ENCODE data around the gene PDZK1IP1.
"Not testable (repeated sequence)": the region's sequence is repeated elsewhere in the genome, so short reads cannot be mapped to it uniquely, and the experiment has no call there.

The PDZK1IP1 gene

GRCh38 chr1:47193496-47193895, 3.7 kb upstream of the PDZK1IP1 start:
- not testable (repeated sequence) for DNase-seq

DNA sequence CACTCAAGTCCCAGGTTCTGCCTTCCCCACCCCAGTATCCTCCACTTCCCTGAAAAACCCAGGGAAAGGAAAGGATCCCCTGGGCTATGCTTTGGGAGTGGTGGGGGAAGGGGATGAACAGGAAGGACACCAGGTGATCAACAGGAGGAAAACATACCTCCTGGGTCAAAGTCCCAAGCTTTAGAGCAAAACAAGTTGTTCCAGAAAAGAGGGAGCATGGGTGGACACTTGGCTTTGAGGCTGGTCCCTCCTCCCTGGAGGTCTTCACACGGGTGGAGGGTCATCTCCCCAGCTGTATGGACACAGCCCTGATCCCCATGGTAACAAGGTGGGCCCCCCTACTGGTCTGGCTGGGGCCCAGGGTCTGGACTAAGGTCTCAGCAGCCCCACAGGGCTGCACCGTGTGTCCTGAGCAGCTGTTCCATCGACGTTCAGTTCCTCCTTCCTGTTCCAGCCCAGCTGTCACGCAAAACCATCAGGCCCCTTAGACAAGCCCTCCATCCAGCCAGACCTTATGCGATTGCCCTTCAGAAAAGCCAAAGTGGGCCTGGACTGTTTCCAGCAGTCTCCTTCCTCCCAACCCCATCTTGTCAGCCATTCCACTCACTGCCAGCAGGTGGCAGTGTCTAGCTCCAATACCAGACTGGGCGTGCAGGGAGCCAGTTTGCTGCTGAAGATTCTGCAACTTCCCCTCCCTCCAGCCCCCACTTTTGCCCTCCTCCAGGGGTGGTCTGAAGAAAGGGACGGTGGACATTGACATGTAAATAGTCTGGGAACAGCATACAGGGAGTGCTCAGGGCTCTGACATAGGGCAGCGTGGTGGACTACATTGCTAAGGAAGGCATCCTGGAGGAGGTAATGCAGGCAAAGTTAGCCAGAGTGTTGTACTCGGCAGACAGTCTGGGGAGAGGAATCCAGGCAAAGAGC, 2.9 kb upstream of the PDZK1IP1 start:
- peak; percentile 28 to 41 for DNase-seq

DNA sequence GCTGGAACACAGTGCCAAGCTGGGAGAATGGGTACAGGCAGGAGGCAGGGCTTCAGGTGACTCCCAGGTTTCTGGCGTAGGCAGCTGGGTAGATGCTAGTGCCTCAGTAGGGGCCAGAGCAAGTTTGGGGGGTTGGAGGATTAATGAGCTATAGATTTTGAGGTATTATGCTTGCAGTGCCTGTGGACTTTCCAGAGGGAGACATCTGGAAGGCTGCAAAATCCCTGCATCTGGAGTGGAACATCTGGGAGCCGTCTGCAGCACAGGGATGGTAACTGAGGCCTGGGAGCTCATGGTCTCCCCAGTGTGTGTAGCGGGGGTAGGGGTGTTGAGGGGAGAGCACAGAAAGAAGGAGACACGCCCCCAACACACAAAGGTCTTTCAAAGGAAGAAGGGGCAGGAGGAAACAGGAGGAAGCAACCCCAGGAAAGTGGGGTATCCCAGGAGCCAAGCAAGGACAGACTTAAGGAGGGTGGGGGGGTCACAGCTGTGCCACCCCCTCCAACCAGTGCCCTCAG, 2.2 kb upstream of the PDZK1IP1 start:
- no peak for DNase-seq

- no peak for DNase-seq
These were observed 1.0 kb upstream of the PDZK1IP1 start for GRCh38 chr1:47190857-47191256.

GRCh38 chr1:47190509-47190855, 646 bp upstream of the PDZK1IP1 start:
- no peak for DNase-seq

GRCh38 chr1:47188791-47189785, 748 bp downstream of the PDZK1IP1 start:
- no peak for DNase-seq

DNA sequence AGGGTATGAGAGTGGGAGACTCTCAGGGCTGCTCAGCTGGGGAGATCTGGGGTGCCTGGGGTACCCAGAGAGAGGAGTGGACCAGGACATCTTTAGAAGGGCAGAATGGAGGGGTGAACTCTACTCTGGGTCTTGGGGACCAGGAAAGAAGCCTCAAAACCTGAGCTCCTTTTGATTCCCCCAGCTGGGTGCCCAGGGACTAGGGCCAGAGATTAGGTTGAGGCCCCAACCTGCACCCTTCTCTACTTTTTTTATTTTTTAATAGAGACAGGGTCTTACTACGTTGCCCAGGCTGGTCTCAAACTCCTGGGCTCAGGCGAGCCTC, 1.9 kb downstream of the PDZK1IP1 start:
- DNase-seq = no peak

GRCh38 chr1:47187231-47187925, 2.5 kb downstream of the PDZK1IP1 start:
- DNase-seq = no peak

- DNase-seq = no peak
These were observed 3.3 kb downstream of the PDZK1IP1 start for GRCh38 chr1:47186267-47187185.

DNA sequence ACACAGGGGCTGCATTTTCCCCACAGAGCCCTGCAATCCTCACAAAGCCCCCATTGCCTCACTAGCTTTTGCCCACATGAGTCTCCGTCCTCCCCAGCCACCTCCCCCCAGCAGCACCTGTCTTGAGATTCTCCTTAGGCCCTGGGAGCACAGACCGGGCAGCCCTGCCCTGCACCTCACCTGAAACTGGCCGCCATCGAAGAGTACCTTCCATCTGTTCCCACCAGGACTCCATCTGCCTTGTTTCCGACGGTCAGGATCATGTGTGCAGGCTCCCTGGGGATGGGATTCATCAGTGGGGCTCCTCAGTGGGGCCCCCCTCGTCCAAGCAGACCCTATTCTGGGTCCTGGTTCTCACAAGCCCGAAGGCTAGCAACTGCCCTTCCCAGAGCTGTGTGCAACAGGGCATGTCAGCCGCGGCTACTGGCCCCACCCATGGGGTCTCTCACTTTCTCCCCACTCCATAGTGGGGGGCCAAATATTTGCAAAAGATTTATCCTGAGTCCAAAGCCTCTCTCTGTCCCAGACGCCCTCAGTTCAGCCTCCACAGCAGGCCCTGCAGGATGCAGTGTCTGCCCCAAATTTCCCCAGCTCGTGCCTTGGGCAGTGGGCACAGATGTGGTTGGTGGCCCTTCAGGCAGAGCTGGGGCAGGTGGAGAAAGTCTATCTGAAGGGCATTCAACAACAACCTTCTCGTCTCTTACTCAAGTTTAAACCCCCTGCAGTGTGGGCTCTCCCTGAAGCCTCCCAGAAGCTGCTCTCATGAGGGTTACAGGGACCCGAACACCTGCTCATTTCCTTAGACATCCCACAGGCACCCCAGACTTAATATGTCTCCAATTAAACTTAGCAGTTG, 4.8 kb downstream of the PDZK1IP1 start:
- DNase-seq = no peak

- no peak for DNase-seq
These were observed 5.6 kb downstream of the PDZK1IP1 start for GRCh38 chr1:47184090-47184821.

GRCh38 chr1:47183308-47184089, 6.3 kb downstream of the PDZK1IP1 start:
- no peak for DNase-seq

DNA sequence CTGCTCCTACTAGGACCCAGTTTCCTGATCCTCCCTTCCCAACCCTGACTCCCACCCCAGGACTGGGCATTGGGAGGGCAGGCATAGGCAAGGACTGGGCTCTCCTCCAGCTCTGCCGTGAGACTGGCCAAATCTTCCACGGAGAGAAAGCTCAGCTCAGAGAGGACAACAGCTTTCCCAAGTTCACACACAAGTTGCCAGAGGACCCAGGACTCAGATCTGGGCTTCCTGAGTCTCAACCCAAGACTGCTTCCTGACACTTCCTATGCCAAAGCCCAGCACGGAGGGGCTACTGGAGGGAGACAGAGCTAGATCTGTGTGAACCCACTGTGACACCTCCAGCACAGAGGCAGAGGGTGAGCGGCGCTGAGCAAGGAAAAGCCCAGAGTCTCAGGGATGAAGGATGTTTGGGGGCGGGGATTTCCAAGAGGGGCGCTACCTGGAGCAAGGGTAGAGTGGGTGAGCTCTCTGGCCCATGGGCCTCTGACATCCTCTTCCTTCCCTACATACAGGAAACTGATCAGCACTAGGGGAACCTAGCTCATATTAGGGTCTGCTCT, 7.1 kb downstream of the PDZK1IP1 start:
- DNase-seq = no peak

- no peak for DNase-seq
These were observed 7.7 kb downstream of the PDZK1IP1 start for GRCh38 chr1:47181955-47182675.

DNA sequence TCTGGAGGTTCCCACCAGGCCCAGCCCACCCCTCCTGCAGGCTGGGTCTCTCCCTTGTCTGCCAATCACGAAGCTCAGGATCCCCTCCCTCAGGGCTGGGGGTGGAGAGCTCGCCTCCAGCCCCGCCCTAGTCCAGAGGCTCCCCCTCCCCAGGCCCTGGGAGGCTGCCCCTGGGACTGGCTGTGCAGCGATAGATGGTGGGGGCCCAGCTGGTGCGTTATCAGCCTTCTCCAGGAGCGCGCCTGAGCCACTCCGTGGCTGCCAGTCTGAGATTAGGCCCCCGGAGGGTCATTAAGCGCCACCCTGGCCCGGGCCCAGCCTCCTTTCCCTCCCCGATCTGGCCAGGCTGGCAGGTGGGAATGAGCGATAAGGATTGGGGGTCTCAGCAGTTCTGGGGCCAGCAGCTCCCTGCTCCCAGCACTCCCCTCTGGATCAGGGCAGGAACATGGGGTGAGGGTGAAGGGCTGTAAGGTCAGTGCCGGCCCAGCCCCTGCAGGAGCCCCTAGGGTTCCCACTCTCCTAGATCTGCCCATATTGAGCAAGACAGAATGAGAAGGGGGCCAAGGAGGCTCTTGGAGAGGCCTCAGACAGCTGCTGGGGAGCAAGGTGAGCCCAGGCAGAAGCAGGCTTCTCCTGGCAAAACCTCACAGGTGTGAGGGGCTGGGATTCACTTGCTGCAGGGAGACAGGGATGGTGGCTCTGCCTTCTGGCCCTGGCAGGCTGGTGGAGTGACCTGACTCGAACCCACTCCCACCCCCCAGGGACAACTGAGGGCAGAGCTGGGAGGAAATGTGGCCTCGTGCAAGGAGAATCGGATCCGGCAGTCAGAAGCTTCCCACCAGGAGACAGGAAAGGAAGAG, 8.5 kb downstream of the PDZK1IP1 start:
- DNase-seq = no peak

DNA sequence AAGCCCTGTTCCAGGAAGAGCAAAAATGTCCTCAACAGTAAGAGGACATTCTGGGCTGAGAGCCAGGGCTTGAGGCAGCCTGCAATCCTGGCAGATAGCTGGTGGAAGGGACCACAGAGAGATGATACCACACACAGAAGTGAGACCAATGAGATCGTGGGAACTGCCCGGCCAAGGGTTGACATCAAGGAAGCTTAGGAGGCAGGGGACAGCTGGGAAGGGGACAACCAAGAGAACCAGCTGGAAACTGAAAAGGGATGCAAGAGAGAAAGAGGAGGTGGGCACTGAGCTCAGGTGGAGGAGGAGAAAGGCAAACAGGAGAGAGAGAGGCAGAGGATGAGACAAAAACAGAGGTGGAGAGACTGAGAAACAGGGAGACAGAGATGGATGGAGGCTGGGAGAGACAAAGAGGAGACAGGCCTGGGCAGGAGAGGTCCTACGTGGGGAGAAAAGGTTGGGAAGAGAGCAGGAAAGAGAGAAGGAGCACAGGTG, 9.2 kb downstream of the PDZK1IP1 start:
- no peak for DNase-seq

GRCh38 chr1:47179988-47180563, 9.8 kb downstream of the PDZK1IP1 start:
- no peak for DNase-seq

Measured in SHP77 (cell line).